ENCODE results near the gene UBE2G2. TPM values are rescaled to one million over a fixed set of nuclear protein-coding genes. Genes with fewer than 3 reads are reported as not detected.

Gene UBE2G2
- total RNA-seq, 1 experiment from 2014 or later: 121 TPM

DNA sequence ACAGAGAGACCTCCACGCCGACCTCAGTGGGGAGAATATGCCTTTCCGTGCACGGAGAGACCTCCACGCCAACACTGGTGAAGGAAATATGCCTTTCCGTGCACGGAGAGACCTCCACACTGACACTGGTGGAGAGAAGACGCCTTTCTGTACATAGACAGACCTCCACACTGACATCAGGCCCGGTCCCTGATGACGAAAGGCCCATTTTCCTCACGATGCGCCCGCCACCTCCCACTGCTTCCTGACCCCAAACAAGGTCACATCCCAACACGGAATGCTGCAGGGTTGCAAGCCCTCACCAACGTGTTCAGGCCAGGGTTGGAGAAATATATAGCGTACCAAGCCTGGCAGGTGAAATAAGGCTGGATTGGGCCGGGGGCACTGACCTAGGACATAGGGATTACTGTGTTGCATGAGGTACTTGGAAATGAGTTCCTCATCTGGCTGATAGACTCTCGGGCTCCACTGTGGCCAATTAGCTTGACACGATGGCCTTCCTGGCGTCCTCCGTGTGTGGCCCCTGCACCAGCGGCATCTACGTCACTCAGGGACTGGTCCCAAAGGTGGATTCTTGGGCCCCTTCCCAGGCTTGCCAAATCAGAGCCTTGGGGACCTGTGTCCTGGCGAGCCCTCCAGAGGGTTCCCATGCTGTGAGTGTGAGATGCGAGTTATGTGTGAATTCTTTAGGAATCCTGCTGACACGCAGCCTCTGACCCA, 32.8 kb upstream of the UBE2G2 start:
- Histone ChIP-seq H3K79me2 (ENCODE audit: insufficient read depth, low read length) (no peaks in the 10 kb centered on the region), H2BK20ac (ENCODE audit: low read depth, low read length, poor library complexity, severe bottlenecking) (no peak overlapping the region), H3K23ac (ENCODE audit: insufficient read length, low read depth, low read length) (no peak overlapping the region), H3K4me1 (ENCODE audit: insufficient read depth, low read length) (no peaks in the 10 kb centered on the region), H3K9me3 (ENCODE audit: control insufficient read depth, low read depth, low read length) (no peaks in the 10 kb centered on the region), H3K27ac (ENCODE audit: insufficient read length, low read depth, low read length) (no peak overlapping the region), H3K56ac (ENCODE audit: insufficient read length, low read depth, low read length) (no peak overlapping the region), H2AFZ (ENCODE audit: low read length) (no peak overlapping the region), H4K20me1 (ENCODE audit: control insufficient read depth, insufficient read depth, insufficient read length) (no peaks in the 10 kb centered on the region), H3K4ac (ENCODE audit: low read depth, low read length) (no peak overlapping the region), H4K8ac (replicated peaks; ENCODE audit: insufficient read length, low read depth, low read length) (no peak overlapping the region), H3K23me2 (ENCODE audit: insufficient read length, low read depth, low read length, poor library complexity, severe bottlenecking) (no peaks in the 10 kb centered on the region), H2BK120ac (ENCODE audit: low read depth, low read length, poor library complexity, severe bottlenecking) (no peak overlapping the region), H4K5ac (ENCODE audit: insufficient read length, low read depth, low read length) (no peak overlapping the region), H2BK5ac (ENCODE audit: insufficient read length, low read length) (no peak overlapping the region), H2AK5ac (ENCODE audit: insufficient read length, low read length) (no peak overlapping the region), H3K4me2 (ENCODE audit: insufficient read depth, insufficient read length, low read length) (no peak overlapping the region), H4K91ac (ENCODE audit: insufficient read length, low read depth, low read length) (no peak overlapping the region), H3K14ac (ENCODE audit: insufficient read depth, low read length) (no peak overlapping the region), H3K18ac (ENCODE audit: insufficient read length, low read depth, low read length) (no peak overlapping the region), H3K27me3 (ENCODE audit: insufficient read depth, low read length) (no peaks in the 10 kb centered on the region), H2BK15ac (ENCODE audit: low read depth, low read length) (no peak overlapping the region), H2BK12ac (ENCODE audit: insufficient read length, low read depth, low read length) (no peak overlapping the region), H3T11ph (ENCODE audit: low read length) (no peak overlapping the region), H3K9ac (ENCODE audit: extremely low read depth, insufficient read length, low read length) (no peak overlapping the region), H3K79me1 (ENCODE audit: insufficient read depth, low read depth, low read length, poor library complexity, severe bottlenecking) (no peaks in the 10 kb centered on the region)
- H3K36me3 Mint-ChIP-seq (ENCODE audit: insufficient read depth in 1 of 3, low read depth in 3 of 3): no peaks in the 10 kb centered on the region; a peak in 1 of 7 replicates
- peaks cover 3 to 9% of the 10 kb centered on the region in 2 experiments; a peak in 2 of 4 replicates for H3K4me1 Mint-ChIP-seq
- WGBS (ENCODE audit: extremely low coverage, insufficient read length, low lambda C conversion rate): no CpG with 5 or more reads among the region's 26 CpGs
- no peak for DNase-seq
- H3K27me3 Mint-ChIP-seq (ENCODE audit: low read depth): peaks cover 7% of the 10 kb centered on the region
- H3K27ac Mint-ChIP-seq: no peak overlapping the region; a peak in 1 of 7 replicates
- H3K4me3 Mint-ChIP-seq: no peak overlapping the region
- no peak for TF ChIP-seq CTCF (conservative IDR thresholded peaks at IDR 0.05)
- peaks cover 3 to 6% of the 10 kb centered on the region in 2 experiments; a peak in 4 of 5 replicates for H3K9me3 Mint-ChIP-seq

Measured in H9 (cell line).